MM.1S (cell line): ENCODE measurements around the gene MAGI1.

Source experiments
- EZH2 ChIP-seq: fragments of 300-600 bp; sonication (generic); optimal IDR thresholded peaks from 2 replicates; pipeline ENCODE3; 2017; ENCODE audit warnings: low read depth, mild to moderate bottlenecking, antibody characterized with exemption, low read length, mixed read lengths
- TF ChIP-seq, protein P1 (sequence below): fragments of 300-600 bp; sonication (generic); IDR thresholded peaks from 2 replicates; pipeline ENCODE4 v1.5.1; 2016; ENCODE audit warnings: antibody characterized with exemption, low read length, mixed read lengths

DNA sequence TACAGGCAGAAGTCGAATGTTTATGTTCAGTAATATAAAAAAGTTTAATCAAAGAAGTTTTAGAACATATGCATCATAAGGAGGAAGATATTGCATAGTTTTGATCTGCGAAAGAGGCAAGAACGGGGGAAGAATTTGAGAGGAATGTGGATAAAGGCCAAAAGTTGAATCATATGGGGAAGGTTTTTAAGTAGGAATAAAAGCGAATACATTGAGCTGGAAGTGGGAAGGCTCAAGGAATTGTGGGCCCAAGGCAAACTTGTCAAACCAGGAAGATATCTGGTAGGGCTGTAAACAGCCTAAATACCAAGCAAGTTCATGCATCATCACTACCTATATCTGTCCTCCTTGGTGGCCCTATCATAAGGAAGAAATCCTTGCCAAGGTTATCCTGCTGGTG is 186.9 kb downstream of the MAGI1 start:
- TF ChIP-seq, protein P1, sequence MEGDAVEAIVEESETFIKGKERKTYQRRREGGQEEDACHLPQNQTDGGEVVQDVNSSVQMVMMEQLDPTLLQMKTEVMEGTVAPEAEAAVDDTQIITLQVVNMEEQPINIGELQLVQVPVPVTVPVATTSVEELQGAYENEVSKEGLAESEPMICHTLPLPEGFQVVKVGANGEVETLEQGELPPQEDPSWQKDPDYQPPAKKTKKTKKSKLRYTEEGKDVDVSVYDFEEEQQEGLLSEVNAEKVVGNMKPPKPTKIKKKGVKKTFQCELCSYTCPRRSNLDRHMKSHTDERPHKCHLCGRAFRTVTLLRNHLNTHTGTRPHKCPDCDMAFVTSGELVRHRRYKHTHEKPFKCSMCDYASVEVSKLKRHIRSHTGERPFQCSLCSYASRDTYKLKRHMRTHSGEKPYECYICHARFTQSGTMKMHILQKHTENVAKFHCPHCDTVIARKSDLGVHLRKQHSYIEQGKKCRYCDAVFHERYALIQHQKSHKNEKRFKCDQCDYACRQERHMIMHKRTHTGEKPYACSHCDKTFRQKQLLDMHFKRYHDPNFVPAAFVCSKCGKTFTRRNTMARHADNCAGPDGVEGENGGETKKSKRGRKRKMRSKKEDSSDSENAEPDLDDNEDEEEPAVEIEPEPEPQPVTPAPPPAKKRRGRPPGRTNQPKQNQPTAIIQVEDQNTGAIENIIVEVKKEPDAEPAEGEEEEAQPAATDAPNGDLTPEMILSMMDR: no peak
- TF ChIP-seq EZH2: no peak
